ENCODE measurements around the gene PACSIN3. TPM values are rescaled to one million over a fixed set of nuclear protein-coding genes. Genes with fewer than 3 reads are reported as not detected.
A peak's percentile ranks its signal among the peaks of the same experiment; 100 is the strongest.

PACSIN3 gene
- total RNA-seq, 1 experiment from 2014 or later = 67.0 TPM

- ChIA-PET POLR2A (interaction anchor here (0.6 to 5.7 kb wide), 12 partner anchors 8 to 350 kb away, joined by 3 to 72 read pairs (median 4); partner anchors contain the start of genes ACP2 and DDB2), CTCF (interaction anchor here (0.6 to 5.3 kb wide), 9 partner anchors 12 to 221 kb away, joined by 3 to 55 read pairs (median 5); partner anchors contain the start of genes ACP2, DDB2 and PACSIN3)
- TF ChIP-seq, protein P1, sequence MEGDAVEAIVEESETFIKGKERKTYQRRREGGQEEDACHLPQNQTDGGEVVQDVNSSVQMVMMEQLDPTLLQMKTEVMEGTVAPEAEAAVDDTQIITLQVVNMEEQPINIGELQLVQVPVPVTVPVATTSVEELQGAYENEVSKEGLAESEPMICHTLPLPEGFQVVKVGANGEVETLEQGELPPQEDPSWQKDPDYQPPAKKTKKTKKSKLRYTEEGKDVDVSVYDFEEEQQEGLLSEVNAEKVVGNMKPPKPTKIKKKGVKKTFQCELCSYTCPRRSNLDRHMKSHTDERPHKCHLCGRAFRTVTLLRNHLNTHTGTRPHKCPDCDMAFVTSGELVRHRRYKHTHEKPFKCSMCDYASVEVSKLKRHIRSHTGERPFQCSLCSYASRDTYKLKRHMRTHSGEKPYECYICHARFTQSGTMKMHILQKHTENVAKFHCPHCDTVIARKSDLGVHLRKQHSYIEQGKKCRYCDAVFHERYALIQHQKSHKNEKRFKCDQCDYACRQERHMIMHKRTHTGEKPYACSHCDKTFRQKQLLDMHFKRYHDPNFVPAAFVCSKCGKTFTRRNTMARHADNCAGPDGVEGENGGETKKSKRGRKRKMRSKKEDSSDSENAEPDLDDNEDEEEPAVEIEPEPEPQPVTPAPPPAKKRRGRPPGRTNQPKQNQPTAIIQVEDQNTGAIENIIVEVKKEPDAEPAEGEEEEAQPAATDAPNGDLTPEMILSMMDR (IDR thresholded peaks at IDR 0.05; ENCODE audit: unreplicated experiment) = no peak
- H3K27me3 Mint-ChIP-seq (ENCODE audit: insufficient read depth, unreplicated experiment) = no peaks in the 10 kb centered on the region
- peak; percentile 95 for DNase-seq (ENCODE audit: unreplicated experiment)
- TSS peak; percentile 57 for BruUV-seq (replicated peaks)
- peaks cover 17% of the 10 kb centered on the region for H3K4me1 Mint-ChIP-seq (ENCODE audit: insufficient read depth, unreplicated experiment)
- peaks cover 56% of the 10 kb centered on the region for H3K36me3 Mint-ChIP-seq (ENCODE audit: insufficient read depth, unreplicated experiment)
- intact Hi-C loops (cut with micrococcal nuclease) = loop anchor here (1.0 to 5.0 kb wide), 4 partner anchors 40 to 231 kb away; partner anchors contain the start of genes ACP2 and SLC39A13
- H3K9me3 Mint-ChIP-seq (ENCODE audit: unreplicated experiment) = no peaks in the 10 kb centered on the region
- H3K4me3 Mint-ChIP-seq (ENCODE audit: unreplicated experiment) = peak within 1 kb of the TSS; percentile 93
- peak within 1 kb of the TSS; percentile 99 for H3K27ac Mint-ChIP-seq (ENCODE audit: low read depth, unreplicated experiment)
Measured at GRCh38 chr11:47176328-47177228, 9.7 kb downstream of the PACSIN3 start, which contains the start of gene ARFGAP2. Gene ARFGAP2, minus strand, starts transcription at chr11:47176879. Its CDS starts 26 bp downstream, at chr11:47176853.

GRCh38 chr11:47175746-47176327, 10.4 kb downstream of the PACSIN3 start:
- BruUV-seq (replicated peaks) = no TSS peak
- Mint-ChIP-seq H3K9me3 (ENCODE audit: unreplicated experiment) (no peaks in the 10 kb centered on the region), H3K4me1 (ENCODE audit: insufficient read depth, unreplicated experiment) (peaks cover 17% of the 10 kb centered on the region), H3K27me3 (ENCODE audit: insufficient read depth, unreplicated experiment) (no peaks in the 10 kb centered on the region), H3K4me3 (ENCODE audit: unreplicated experiment) (peak overlapping the region; percentile 93), H3K36me3 (ENCODE audit: insufficient read depth, unreplicated experiment) (peaks cover 58% of the 10 kb centered on the region), H3K27ac (ENCODE audit: low read depth, unreplicated experiment) (peak overlapping the region; percentile 99)
- POLR2A ChIA-PET = interaction anchor here (0.6 to 5.7 kb wide), 12 partner anchors 9 to 349 kb away, joined by 3 to 72 read pairs (median 4); partner anchors contain the start of genes ACP2 and DDB2
- DNase-seq (ENCODE audit: unreplicated experiment) = no peak
- intact Hi-C loops (cut with micrococcal nuclease) = loop anchor here (2.0 to 5.0 kb wide), 2 partner anchors 73 to 231 kb away; partner anchors contain the start of genes ACP2 and SLC39A13
- TF ChIP-seq, protein P1 (IDR thresholded peaks at IDR 0.05; ENCODE audit: unreplicated experiment) = no peak
- CTCF ChIA-PET = interaction anchor here (1.8 kb wide), 1 partner anchor 13 kb away, joined by 8 read pairs; no protein-coding TSS in a partner anchor

DNA sequence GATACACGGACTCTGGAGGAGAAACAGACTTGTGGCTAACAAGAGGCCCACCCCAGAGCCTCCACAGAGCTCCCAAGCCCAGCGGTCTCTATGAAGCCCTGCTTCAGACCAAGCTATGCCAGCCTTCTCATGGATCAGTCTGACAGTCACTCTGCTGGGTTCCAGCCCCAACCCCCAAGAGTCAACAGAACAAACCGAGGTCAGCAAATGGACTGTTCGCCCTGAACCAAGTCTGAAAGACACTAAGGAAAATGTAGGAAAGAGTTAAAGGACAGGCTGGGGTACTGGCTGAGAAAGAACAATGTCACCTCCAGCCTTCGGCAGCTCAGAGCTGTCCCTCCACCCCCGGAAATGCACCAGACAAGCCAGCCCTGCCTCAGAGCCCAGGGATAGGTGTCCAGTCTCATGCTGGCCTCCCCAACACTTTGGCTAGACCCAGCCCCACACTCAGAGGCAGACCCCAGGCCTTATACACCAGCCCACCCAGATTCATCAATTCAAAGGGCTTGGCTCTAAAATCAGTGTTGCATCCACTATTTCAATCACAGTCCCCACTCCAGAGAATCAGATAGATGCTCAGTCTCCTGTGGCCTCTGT, 13.4 kb downstream of the PACSIN3 start:
- intact Hi-C loops (cut with micrococcal nuclease) = no loop called here
- no TSS peak for BruUV-seq (replicated peaks)
- CTCF ChIA-PET = interaction anchor here (1.1 to 1.9 kb wide), 2 partner anchors 10 to 11 kb away, joined by 7 to 12 read pairs; no protein-coding TSS in a partner anchor
- no peaks in the 10 kb centered on the region for H3K9me3 Mint-ChIP-seq (ENCODE audit: unreplicated experiment)
- no peak overlapping the region for H3K27ac Mint-ChIP-seq (ENCODE audit: low read depth, unreplicated experiment)
- DNase-seq (ENCODE audit: unreplicated experiment) = no peak
- peaks cover 67% of the 10 kb centered on the region for H3K36me3 Mint-ChIP-seq (ENCODE audit: insufficient read depth, unreplicated experiment)
- H3K27me3 Mint-ChIP-seq (ENCODE audit: insufficient read depth, unreplicated experiment) = no peaks in the 10 kb centered on the region
- H3K4me1 Mint-ChIP-seq (ENCODE audit: insufficient read depth, unreplicated experiment) = peaks cover 15% of the 10 kb centered on the region
- POLR2A ChIA-PET = interaction anchor here (1.5 to 1.7 kb wide), 2 partner anchors 10 to 326 kb away, joined by 4 to 6 read pairs; partner anchors contain the start of gene CKAP5
- H3K4me3 Mint-ChIP-seq (ENCODE audit: unreplicated experiment) = no peak overlapping the region
- TF ChIP-seq, protein P1 (IDR thresholded peaks at IDR 0.05; ENCODE audit: unreplicated experiment) = no peak

Measured in MCF 10A (cell line).